WTC11 (cell line): Measurements from ENCODE around the gene STARD5. TPM values are rescaled to one million over a fixed set of nuclear protein-coding genes. Genes with fewer than 3 reads are reported as not detected.

Source experiments
- ATAC-seq: fragments of 200-7000 bp; cut with Tn5 transposase; 2 replicates; pipeline ENCODE4 v1.10.0; 2021; ENCODE audit warnings: mild to moderate bottlenecking, moderate library complexity
- CTCF ChIA-PET: fragments of 300-600 bp; sonication (Branson Sonifier 250); formaldehyde crosslinking; loops from one replicate; lab custom pipeline; 2021; ENCODE audit warnings: antibody characterized with exemption; lab: Charles Lee
- POLR2A ChIA-PET: fragments of 350-600 bp; sonication (Branson Sonifier 250); formaldehyde crosslinking; loops from one replicate; lab custom pipeline; 2021; ENCODE audit warnings: antibody characterized with exemption; lab: Charles Lee
- DNase-seq: peaks from one replicate; pipeline ENCODE4 v3.0.0; 2021; ENCODE audit warnings: low spot score
- H3K27ac Mint-ChIP-seq: 2 replicates; pipeline ENCODE4 v1.8.0; 2021; ENCODE audit warnings: mixed read lengths
- H3K27me3 Mint-ChIP-seq: 2 replicates; pipeline ENCODE4 v1.8.0; 2021; ENCODE audit warnings: low read depth, mild to moderate bottlenecking, moderate library complexity, mixed read lengths
- H3K36me3 Mint-ChIP-seq: 2 replicates; pipeline ENCODE4 v1.8.0; 2021; ENCODE audit warnings: mixed read lengths
- H3K4me1 Mint-ChIP-seq: 2 replicates; pipeline ENCODE4 v1.8.0; 2022; ENCODE audit warnings: mixed read lengths
- H3K4me3 Mint-ChIP-seq: 2 replicates; pipeline ENCODE4 v1.8.0; 2021; ENCODE audit warnings: mild to moderate bottlenecking, moderate library complexity, mixed read lengths
- H3K9me3 Mint-ChIP-seq: 2 replicates; pipeline ENCODE4 v1.8.0; 2021; ENCODE audit warnings: mixed read lengths
- AFF4 ChIP-seq: sonication (generic); formaldehyde crosslinking; IDR thresholded peaks from 2 replicates; pipeline ENCODE4 v1.8.1; 2023; ENCODE audit warnings: mild to moderate bottlenecking, missing genetic modification reagents, borderline replicate concordance
- ATF2 ChIP-seq: sonication (generic); formaldehyde crosslinking; IDR thresholded peaks from 2 replicates; pipeline ENCODE4 v1.8.1; 2022; ENCODE audit warnings: low read depth, missing genetic modification reagents, borderline replicate concordance
- E2F5 ChIP-seq: sonication (generic); formaldehyde crosslinking; IDR thresholded peaks from 2 replicates; pipeline ENCODE4 v1.8.1; 2022; ENCODE audit warnings: mild to moderate bottlenecking, moderate library complexity, missing genetic modification reagents
- GTF2I ChIP-seq: fragments of 250-450 bp; sonication (Bioruptor Pico); conservative IDR thresholded peaks from 2 replicates; pipeline ENCODE4 v1.4.0; 2021; ENCODE audit warnings: mild to moderate bottlenecking
- NFATC4 ChIP-seq: fragments of 250-450 bp; sonication (Bioruptor Pico); IDR thresholded peaks from 2 replicates; pipeline ENCODE4 v1.9.0; 2021; ENCODE audit warnings: mild to moderate bottlenecking
- PRDM15 ChIP-seq: sonication (generic); formaldehyde crosslinking; IDR thresholded peaks from 2 replicates; pipeline ENCODE4 v1.8.0; 2022; ENCODE audit warnings: missing genetic modification reagents
- PREB ChIP-seq: sonication (generic); formaldehyde crosslinking; IDR thresholded peaks from 2 replicates; pipeline ENCODE4 v1.8.1; 2022; ENCODE audit warnings: mild to moderate bottlenecking, missing genetic modification reagents, moderate library complexity, borderline replicate concordance
- RELA ChIP-seq: sonication (generic); formaldehyde crosslinking; IDR thresholded peaks from 2 replicates; pipeline ENCODE4 v1.8.1; 2022; ENCODE audit warnings: missing genetic modification reagents, mild to moderate bottlenecking, borderline replicate concordance
- SP1 ChIP-seq: sonication (generic); formaldehyde crosslinking; conservative IDR thresholded peaks from 2 replicates; pipeline ENCODE4 v1.8.1; 2022; ENCODE audit warnings: missing genetic modification reagents
- TEAD1 ChIP-seq: sonication (generic); formaldehyde crosslinking; IDR thresholded peaks from 2 replicates; pipeline ENCODE4 v1.8.0; 2022; ENCODE audit warnings: mild to moderate bottlenecking, missing genetic modification reagents
- TEAD4 ChIP-seq: sonication (generic); formaldehyde crosslinking; IDR thresholded peaks from 2 replicates; pipeline ENCODE4 v1.8.0; 2022; ENCODE audit warnings: mild to moderate bottlenecking, missing genetic modification reagents
- USF1 ChIP-seq: sonication (generic); formaldehyde crosslinking; IDR thresholded peaks from 2 replicates; pipeline ENCODE4 v1.8.0; 2022; ENCODE audit warnings: mild to moderate bottlenecking, missing genetic modification reagents
- ZBTB21 ChIP-seq: sonication (generic); formaldehyde crosslinking; IDR thresholded peaks from 2 replicates; pipeline ENCODE4 v1.8.1; 2023; ENCODE audit warnings: mild to moderate bottlenecking, missing genetic modification reagents, borderline replicate concordance
- ZNF396 ChIP-seq: fragments of 250-450 bp; sonication (Bioruptor Pico); IDR thresholded peaks from 2 replicates; pipeline ENCODE4 v1.8.0; 2021; ENCODE audit warnings: mild to moderate bottlenecking, moderate library complexity, borderline replicate concordance
- total RNA-seq: library from RNA; stranded (reverse); gene quantifications from 3 replicates; pipeline ENCODE4 v1.2.3, GENCODE V29; 2021

STARD5 gene
- total RNA-seq, 1 experiment from 2014 or later = 6.8 TPM

GRCh38 chr15:81277851-81278250 is 46.1 kb downstream of the STARD5 start:
- no peak for TF ChIP-seq SP1 (CRISPR knock-in tag)
- TF ChIP-seq ATF2 = no peak
- TF ChIP-seq TEAD1 (CRISPR knock-in tag) = no peak
- TF ChIP-seq ZNF396 (CRISPR knock-in tag) = no peak
- no peak for TF ChIP-seq PRDM15 (CRISPR knock-in tag)
- no peak for TF ChIP-seq TEAD4 (CRISPR knock-in tag)
- TF ChIP-seq ZBTB21 (CRISPR knock-in tag) = no peak
- no peak for TF ChIP-seq RELA (CRISPR knock-in tag)
- no peak for TF ChIP-seq PREB (CRISPR knock-in tag)
- no peak for TF ChIP-seq E2F5 (CRISPR knock-in tag)
- no peak for TF ChIP-seq USF1 (CRISPR knock-in tag)
- TF ChIP-seq, all 79 proteins: peak for 0
- H3K27me3 Mint-ChIP-seq = peaks cover 5% of the 10 kb centered on the region
- ChIA-PET CTCF (no interaction called here), POLR2A (no interaction called here)
- H3K9me3 Mint-ChIP-seq = peaks cover 32% of the 10 kb centered on the region
- H3K36me3 Mint-ChIP-seq = peaks cover 19% of the 10 kb centered on the region
- ATAC-seq (no peak), DNase-seq (no peak)
- H3K4me1 Mint-ChIP-seq = peaks cover 12% of the 10 kb centered on the region
- H3K27ac Mint-ChIP-seq = no peak overlapping the region
- H3K4me3 Mint-ChIP-seq = no peak overlapping the region

GRCh38 chr15:81276967-81277366 is 47.0 kb downstream of the STARD5 start:
- POLR2A ChIA-PET = no interaction called here
- ATAC-seq (no peak), DNase-seq (no peak)
- CTCF ChIA-PET = interaction anchor here (1.0 kb wide), 1 partner anchor 10 kb away, joined by 3 read pairs; no protein-coding TSS in a partner anchor
- H3K36me3 Mint-ChIP-seq = peaks cover 19% of the 10 kb centered on the region
- H3K4me3 Mint-ChIP-seq = no peak overlapping the region
- no peak overlapping the region for H3K27ac Mint-ChIP-seq
- H3K27me3 Mint-ChIP-seq = peaks cover 5% of the 10 kb centered on the region
- TF ChIP-seq NFATC4 (CRISPR knock-in tag) = no peak
- no peak for TF ChIP-seq PRDM15 (CRISPR knock-in tag)
- no peak for TF ChIP-seq AFF4
- TF ChIP-seq GTF2I (CRISPR knock-in tag) = 0 out of 2 replicates have a peak, but pooled peaks have one; percentile 61
- peaks cover 32% of the 10 kb centered on the region for H3K9me3 Mint-ChIP-seq
- peaks cover 12% of the 10 kb centered on the region for H3K4me1 Mint-ChIP-seq
